ENCODE data around the gene EEF1A1.
"Not testable (repeated sequence)": the region's sequence is repeated elsewhere in the genome, so short reads cannot be mapped to it uniquely, and the experiment has no call there.

- TF ChIP-seq, protein P1, sequence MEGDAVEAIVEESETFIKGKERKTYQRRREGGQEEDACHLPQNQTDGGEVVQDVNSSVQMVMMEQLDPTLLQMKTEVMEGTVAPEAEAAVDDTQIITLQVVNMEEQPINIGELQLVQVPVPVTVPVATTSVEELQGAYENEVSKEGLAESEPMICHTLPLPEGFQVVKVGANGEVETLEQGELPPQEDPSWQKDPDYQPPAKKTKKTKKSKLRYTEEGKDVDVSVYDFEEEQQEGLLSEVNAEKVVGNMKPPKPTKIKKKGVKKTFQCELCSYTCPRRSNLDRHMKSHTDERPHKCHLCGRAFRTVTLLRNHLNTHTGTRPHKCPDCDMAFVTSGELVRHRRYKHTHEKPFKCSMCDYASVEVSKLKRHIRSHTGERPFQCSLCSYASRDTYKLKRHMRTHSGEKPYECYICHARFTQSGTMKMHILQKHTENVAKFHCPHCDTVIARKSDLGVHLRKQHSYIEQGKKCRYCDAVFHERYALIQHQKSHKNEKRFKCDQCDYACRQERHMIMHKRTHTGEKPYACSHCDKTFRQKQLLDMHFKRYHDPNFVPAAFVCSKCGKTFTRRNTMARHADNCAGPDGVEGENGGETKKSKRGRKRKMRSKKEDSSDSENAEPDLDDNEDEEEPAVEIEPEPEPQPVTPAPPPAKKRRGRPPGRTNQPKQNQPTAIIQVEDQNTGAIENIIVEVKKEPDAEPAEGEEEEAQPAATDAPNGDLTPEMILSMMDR (IDR thresholded peaks at IDR 0.05; ENCODE audit: insufficient read depth, low read depth, low read length) = not testable (repeated sequence)
- not testable (repeated sequence) for TF ChIP-seq EZH2 (IDR thresholded peaks at IDR 0.05; ENCODE audit: insufficient read depth, low read length)
Measured at GRCh38 chr6:73542481-73542880, 21.6 kb upstream of the EEF1A1 start.
